ENCODE data around the gene TRAP1. TPM values are rescaled to one million over a fixed set of nuclear protein-coding genes. Genes with fewer than 3 reads are reported as not detected.

Gene TRAP1
- total and polyA plus RNA-seq, 2 experiments from 2014 or later, result 143 to 228 TPM

DNA sequence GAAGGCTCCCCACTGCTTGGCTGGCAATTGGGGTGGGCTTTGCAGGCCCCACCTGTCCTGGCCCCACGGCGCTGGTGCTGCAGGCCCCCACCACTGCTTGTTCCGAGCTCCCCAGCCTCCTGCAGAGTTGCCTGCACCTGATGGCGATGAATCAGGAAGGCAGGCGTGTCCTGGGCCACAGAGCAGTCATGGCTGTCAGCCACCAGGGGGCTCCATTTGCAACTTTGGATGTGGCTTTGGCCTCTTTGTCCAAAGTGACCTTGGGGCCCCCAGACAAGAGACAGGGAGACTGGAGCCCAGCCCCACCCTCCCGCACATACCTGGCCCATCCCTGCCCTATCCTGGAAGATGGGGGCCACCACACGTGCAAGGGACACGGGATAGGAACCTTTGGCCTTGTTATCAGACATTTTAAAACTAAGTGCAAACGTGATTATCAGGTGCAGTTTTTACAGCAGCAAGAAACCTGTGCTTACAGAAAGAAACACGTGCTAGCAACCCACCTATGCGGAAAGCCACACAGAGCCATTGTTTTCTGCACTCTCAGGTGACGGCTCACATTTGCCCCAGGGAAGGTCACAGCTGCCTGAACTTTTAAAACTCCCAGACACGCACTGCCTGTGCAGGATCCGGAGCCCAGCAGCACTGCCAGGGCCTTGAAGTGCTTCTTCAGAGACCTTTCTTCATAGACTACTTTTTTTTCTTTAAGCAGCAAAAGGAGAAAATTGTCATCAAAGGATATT lies 62.9 kb downstream of the TRAP1 start, which contains the start of gene DNASE1:
DNASE1 (plus strand) TSS at position 443 of the 743 bp plus-strand sequence. CDS start 683 bp downstream, outside the sequence.
- peaks cover 30% of the 10 kb centered on the region; the same call in 2 of the 3 replicates for H3K4me1 Mint-ChIP-seq
- Histone ChIP-seq H3K27ac (ENCODE audit: low read depth) (peak within 1 kb of the TSS; percentile 74), H3K27me3 (ENCODE audit: insufficient read depth) (no peaks in the 10 kb centered on the region), H3K4me3 (no peak within 1 kb of the TSS), H3F3A (replicated peaks; ENCODE audit: low read depth) (peaks cover 19% of the 10 kb centered on the region; the same call in 1 of the 2 replicates), H2AFZ (no peak within 1 kb of the TSS), H3K4me1 (ENCODE audit: insufficient read depth) (peaks cover 7% of the 10 kb centered on the region), H3K9me2 (ENCODE audit: insufficient read depth) (no peaks in the 10 kb centered on the region), H4K20me1 (replicated peaks; ENCODE audit: insufficient read depth) (no peaks in the 10 kb centered on the region; the same call in none of the 2 replicates), H3K36me3 (ENCODE audit: insufficient read depth) (peaks cover 9% of the 10 kb centered on the region; the same call in 1 of the 2 replicates), H3K79me2 (replicated peaks; ENCODE audit: insufficient read depth) (no peaks in the 10 kb centered on the region), H3K4me2 (no peak within 1 kb of the TSS)
- no peaks in the 10 kb centered on the region for H3K9me3 Mint-ChIP-seq
- H3K4me3 Mint-ChIP-seq, result no peak within 1 kb of the TSS; the same call in 2 of the 3 replicates
- DNase-seq (ENCODE audit: low spot score) (peak; percentile 93), ATAC-seq (peak; percentile 83)
- peaks cover 76% of the 10 kb centered on the region for H3K36me3 Mint-ChIP-seq (ENCODE audit: low read depth)
- TF ChIP-seq CTCF (conservative IDR thresholded peaks at IDR 0.05; ENCODE audit: low read depth in 2 of 2), result peak; percentile 74 to 88
- TF ChIP-seq EZH2phosphoT487 (IDR thresholded peaks at IDR 0.05; ENCODE audit: unreplicated experiment), result no peak
- H3K27me3 Mint-ChIP-seq (ENCODE audit: insufficient read depth, low read depth, poor library complexity), result peaks cover 19% of the 10 kb centered on the region
- peak within 1 kb of the TSS; percentile 88 for H3K27ac Mint-ChIP-seq

DNA sequence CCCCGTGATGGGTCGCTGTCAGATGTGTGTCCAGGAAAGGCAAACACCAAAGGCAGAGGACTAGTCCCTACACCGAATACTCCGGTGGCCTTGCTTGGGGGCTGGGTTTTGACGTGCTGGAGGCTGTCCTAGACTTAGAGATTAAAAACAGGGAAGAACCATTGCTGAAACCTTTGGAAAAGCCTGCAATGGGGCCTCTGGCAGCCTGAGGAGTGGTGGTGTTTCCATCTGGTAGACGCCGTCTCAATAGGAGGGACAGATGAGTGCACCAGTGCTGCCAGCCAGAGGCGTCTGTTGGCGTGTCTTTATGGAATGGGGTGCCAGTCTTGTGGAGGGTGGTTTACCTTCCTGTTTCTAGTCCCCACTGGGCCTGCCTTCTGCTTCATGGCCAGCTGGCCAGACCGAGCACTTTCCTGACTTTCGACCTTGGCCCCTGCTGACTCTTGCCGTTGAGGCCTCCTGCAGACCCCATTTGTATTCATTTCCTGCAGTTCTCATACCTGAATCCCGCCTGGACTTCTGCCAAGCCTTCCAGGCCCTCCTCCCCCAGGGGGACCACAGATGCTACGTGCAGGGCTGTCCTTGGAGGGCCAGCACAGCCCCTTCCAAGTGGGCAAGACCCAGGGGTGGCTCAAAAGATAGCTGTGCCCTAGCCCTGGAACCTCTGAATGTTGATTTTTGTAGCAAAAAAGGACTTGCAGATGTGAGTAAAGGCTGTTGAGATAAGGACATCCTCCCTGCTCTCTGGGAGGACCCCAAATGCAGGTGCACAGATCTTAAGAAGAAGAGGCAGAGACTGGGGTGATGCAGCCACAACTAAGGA lies 64.7 kb downstream of the TRAP1 start:
- Histone ChIP-seq H3K9me2 (ENCODE audit: insufficient read depth) (no peaks in the 10 kb centered on the region), H3K4me3 (no peak overlapping the region), H3K4me2 (peak overlapping the region; percentile 51; the same call in 1 of the 2 replicates), H4K20me1 (replicated peaks; ENCODE audit: insufficient read depth) (no peaks in the 10 kb centered on the region; the same call in 1 of the 2 replicates), H3F3A (replicated peaks; ENCODE audit: low read depth) (peaks cover 13% of the 10 kb centered on the region; the same call in 1 of the 2 replicates), H2AFZ (no peak overlapping the region), H3K36me3 (ENCODE audit: insufficient read depth) (peaks cover 6% of the 10 kb centered on the region; the same call in 1 of the 2 replicates), H3K79me2 (replicated peaks; ENCODE audit: insufficient read depth) (no peaks in the 10 kb centered on the region), H3K27ac (ENCODE audit: low read depth) (0 out of 2 replicates have a peak overlapping the region, but pooled peaks have one; percentile 39), H3K27me3 (ENCODE audit: insufficient read depth) (no peaks in the 10 kb centered on the region), H3K4me1 (ENCODE audit: insufficient read depth) (peaks cover 7% of the 10 kb centered on the region)
- no peak for DNase-seq (ENCODE audit: low spot score)
- H3K36me3 Mint-ChIP-seq (ENCODE audit: low read depth), result peaks cover 61% of the 10 kb centered on the region
- H3K9me3 Mint-ChIP-seq, result 0 out of 3 replicates have a peak, but pooled peaks cover 3% of the 10 kb centered on the region
- H3K27me3 Mint-ChIP-seq (ENCODE audit: insufficient read depth, low read depth, poor library complexity), result peaks cover 22% of the 10 kb centered on the region
- peak overlapping the region; percentile 66 for H3K27ac Mint-ChIP-seq
- peaks cover 30% of the 10 kb centered on the region; the same call in 2 of the 3 replicates for H3K4me1 Mint-ChIP-seq
- H3K4me3 Mint-ChIP-seq, result no peak overlapping the region
- no peak; the same call in 2 of the 3 replicates for ATAC-seq
- TF ChIP-seq CTCF (conservative IDR thresholded peaks at IDR 0.05; ENCODE audit: low read depth in 2 of 2) (no peak), ETS1 (IDR thresholded peaks at IDR 0.05) (no peak), JUNB (IDR thresholded peaks at IDR 0.05; ENCODE audit: unreplicated experiment) (no peak), ZNF331 (CRISPR knock-in tag; IDR thresholded peaks at IDR 0.05; ENCODE audit: low read depth) (no peak)
